ENCODE data around the gene GALK1.
A peak's percentile ranks its signal among the peaks of the same experiment; 100 is the strongest.
"Not testable (repeated sequence)": the region's sequence is repeated elsewhere in the genome, so short reads cannot be mapped to it uniquely, and the experiment has no call there.

Gene GALK1

DNA sequence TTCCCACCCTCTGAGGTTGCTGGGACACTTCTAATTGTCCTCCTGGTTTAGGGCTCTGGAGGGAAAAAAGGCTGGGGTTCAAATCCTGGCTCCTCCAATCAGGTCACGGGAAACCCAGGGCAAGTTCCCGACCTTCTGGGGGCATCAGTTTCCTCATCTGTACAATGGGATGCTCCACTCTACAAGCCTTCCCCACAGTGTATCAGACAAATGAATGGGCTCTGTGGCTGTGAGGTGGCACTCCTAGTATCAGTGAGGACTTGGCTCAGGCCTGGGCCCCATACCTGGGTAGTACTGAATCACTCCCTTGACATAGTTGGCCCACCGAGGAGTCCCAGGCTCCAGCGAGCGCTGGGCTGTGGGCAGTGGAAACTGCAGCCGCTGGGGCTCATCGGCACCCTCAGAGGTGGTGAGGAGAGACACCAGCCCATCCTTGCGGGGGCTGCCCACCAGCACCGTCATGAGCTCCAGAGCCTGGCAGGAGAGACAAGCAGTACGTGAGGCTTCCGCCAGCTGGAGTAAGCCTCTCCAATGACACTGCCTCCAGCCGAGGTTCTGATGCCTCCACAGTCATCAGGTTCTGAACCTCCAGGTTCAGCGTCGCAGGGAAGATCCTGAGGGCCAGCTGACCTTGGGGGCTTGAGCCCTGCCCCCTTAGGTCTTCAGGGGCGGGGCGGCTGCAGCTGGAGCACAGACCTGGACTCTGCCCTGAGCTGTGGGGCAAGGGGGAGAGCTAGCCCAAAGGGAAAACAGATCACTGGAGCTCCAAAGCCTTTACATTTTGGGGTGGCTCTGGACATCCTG, 1.2 kb downstream of the GALK1 start:
- DNase-seq, result no peak

DNA sequence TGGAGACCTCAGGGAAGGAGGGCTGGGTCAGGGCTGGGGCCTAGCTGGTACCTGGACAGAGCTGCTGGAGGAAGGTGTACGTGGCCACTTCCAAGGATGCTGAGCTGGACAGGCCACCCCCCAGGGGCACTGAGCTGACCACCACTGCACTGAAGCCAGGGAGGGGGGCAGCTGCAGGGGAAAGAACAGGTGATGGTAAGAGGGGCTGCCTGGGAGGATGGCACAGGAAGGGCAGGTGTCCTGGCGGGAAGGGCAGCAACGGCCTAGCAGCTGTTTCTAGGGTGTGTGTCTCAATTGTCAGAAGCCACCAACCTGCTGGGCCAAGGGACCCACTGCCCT, 1.8 kb downstream of the GALK1 start:
- DNase-seq, result no peak

DNA sequence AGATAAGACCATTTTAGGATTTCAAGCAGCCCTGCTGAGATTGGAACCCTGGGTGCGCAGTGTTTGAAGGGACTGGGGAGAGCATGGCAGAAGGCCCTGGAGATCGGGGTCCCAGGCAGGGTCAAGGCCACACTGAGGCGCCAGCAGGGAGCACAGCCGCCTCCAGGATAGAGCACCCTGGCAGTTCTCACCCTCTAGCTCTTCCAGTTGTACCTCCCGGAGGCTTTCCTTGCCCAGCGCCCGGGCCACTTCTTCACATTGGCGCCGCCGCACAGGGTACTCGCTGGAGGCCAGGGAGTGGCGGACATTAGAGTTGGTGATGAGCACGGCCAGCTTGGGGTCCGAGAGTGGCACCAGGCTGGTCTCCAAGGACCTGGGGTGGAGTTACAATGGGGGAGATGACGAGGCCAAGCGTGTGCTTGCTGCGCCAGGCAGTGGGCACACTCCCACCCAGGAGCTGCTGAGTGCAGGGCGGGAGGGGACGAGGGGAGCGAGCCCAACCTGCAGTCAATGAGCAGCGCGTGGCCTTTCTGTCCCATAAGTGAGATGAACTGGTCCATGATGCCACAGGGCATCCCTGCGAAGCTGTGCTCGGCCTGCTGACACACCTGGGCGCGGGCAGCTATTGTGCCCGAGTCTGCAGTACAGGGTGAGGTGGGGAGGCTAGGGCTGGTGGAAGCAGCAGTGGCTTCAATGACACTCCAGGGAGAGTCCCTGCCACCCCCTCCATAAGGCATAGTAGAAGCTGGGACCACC, 2.3 kb downstream of the GALK1 start:
- DNase-seq, result no peak

DNA sequence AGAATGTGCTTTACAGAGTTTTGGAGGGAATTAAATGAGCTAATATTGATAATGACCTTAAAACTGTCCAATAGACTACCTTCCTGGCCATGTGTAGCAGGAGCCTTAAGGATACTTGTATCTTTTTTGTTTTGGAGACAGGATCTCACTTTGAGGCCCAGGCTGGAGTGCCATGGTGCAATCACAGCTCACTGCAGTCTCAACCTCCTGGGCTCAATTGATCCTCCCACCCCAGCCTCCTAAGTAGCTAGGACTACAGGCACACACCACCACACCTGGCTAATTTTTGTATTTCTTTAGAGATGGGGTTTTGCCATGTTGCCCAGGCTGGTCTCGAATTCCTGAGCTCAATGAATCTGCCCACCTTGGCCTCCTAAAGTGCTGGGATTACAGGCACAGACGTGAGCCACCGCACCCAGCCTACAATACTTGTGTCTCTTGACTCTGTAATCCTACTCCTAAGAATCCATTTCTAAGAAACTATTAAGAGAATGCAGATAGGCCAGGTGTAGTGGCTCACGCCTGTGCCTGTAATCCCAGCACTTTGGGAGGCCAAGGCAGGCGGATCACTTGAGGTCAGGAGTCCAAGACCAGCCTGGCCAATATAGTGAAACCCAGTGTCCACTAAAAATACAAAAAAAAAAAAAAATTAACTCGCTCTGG, 4.9 kb downstream of the GALK1 start:
- not testable (repeated sequence) for DNase-seq

DNA sequence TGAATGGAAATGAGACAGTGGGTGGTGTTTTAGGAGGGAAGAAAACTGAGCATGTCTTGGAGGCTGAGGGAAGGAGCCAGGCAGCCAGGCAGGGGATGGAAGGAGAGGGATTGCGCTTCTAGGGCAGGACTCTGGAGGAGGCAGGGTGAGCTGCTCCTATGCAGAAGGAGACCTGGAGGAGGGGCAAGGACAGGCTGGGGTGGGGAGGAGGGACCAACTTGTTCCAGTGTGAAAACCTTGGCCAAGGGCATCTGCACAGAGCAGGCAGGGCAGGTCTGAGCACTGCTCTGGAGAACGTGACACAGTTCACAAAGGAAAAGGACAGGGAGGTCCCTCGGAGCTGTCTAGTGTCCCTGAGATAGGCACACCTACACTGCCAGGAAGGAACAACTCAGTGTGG, 5.5 kb downstream of the GALK1 start:
- DNase-seq, result no peak

DNA sequence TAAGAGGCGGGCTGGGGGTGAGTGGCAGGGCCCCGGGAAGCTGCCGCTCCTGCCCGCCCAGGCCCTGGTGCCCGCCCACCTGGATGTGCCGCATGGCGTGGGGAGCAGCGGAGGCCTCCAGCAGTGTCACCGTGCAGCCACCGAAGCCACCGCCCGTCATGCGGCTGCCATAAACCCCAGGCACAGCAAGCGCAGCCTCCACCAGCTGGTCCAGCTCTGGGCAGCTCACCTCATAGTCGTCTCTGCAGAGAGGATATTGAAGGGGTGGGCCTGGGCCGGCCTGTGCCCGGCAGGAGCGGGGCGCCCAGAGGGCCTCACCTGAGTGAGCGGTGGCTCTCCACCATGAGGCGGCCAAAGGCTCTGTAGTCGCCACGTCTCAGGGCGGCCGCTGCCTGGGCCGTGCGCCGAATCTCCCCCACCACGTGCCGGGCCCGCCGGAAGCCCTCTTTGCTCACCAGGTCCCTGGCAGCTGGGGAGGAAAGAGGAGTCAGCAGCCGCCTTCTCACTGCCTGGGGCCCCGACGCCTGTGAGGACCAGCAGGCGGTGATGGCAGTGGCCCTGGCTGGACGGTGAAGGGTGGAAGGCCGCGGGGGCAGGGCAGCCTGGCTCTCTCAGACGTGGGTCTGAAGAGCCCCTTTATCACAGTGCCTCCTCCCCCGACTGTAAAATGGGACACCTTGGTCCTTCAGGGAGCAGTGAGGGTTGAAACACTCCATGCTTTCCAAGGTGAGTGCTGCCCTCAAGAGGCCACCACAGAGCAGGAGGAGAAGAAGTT, 6.7 kb downstream of the GALK1 start:
- no peak for DNase-seq

DNA sequence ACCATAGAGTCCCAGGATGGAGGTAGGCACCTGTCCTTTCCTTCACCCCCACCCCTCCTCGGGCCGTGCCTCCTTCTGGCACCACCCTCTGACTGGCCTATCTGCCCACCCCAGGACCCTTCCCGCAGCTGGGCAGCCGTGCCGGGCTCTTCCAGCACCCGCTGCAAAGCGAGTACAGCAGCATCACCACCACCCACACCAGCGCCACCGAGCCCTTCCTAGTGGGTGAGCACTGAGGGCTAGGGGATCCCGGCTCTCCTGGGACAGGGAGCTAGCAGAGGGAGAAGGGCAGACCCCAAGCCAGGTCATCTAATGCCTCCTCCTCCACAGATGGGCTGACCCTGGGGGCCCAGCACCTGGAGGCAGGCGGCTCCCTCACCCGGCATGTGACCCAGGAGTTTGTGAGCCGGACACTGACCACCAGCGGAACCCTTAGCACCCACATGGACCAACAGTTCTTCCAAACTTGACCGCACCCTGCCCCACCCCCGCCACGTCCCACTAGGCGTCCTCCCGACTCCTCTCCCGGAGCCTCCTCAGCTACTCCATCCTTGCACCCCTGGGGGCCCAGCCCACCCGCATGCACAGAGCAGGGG, 7.8 kb downstream of the GALK1 start:
- no peak for DNase-seq

DNA sequence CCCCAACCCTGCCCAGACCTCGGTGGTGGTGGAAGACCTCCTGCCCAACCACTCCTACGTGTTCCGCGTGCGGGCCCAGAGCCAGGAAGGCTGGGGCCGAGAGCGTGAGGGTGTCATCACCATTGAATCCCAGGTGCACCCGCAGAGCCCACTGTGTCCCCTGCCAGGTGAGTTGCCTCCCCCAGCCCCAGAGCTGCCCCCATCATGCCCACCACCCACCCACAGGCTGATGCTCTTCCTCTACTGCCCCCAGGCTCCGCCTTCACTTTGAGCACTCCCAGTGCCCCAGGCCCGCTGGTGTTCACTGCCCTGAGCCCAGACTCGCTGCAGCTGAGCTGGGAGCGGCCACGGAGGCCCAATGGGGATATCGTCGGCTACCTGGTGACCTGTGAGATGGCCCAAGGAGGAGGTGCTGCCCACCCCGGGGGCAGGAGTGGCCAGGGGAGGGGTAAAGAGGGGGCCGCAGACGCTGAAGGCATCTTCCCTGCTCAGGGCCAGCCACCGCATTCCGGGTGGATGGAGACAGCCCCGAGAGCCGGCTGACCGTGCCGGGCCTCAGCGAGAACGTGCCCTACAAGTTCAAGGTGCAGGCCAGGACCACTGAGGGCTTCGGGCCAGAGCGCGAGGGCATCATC, 8.4 kb downstream of the GALK1 start:
- DNase-seq, result no peak

DNA sequence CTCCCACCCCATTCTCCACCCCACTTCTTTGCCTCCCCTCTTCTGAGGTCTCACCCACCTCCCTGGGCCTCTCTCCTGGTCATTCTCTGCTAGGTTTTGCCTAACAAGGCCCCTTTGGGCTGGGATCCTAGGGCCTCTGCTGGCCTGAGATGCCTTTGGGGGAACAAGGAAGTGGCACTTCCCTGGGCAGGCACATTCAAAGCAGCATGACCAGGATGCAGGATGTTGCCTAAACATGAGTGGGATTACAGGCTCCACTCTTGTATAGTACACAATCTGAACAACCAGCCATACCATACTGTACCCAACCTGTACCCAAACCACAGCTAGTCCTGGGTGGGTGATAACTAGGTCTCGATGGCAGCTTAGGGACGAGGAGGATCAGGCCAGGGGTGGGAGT, 9.0 kb downstream of the GALK1 start:
- no peak for DNase-seq

DNA sequence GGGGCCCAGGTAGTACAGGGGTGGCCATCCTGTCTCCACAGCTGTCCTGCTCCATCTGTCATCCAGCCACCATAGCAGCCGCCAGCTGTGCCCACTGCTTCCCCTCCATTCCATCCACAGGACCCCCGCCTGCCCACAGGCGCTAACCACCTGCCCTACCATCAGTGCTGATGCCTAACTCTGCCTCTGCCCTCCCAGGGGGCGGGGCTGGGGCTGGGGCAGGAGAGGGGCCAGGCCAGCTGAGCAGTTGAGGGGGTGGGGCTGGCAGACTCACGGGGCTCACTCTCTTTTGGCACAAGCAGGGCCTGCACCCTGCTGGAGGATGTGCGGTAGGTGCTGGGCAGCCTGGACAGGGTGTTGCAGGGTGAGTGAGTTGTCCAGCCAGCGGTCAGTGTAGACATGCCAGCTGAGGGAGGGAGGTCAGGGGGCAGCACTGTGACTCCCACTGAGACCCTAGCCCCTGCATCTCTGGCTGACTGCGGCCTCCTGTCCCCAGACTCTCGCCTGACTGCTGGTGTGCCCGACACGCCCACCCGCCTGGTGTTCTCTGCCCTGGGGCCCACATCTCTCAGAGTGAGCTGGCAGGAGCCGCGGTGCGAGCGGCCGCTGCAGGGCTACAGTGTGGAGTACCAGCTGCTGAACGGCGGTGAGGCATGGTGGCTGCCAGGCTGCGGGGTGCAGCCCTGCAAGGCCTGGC, 9.6 kb downstream of the GALK1 start:
- no peak for DNase-seq

DNA sequence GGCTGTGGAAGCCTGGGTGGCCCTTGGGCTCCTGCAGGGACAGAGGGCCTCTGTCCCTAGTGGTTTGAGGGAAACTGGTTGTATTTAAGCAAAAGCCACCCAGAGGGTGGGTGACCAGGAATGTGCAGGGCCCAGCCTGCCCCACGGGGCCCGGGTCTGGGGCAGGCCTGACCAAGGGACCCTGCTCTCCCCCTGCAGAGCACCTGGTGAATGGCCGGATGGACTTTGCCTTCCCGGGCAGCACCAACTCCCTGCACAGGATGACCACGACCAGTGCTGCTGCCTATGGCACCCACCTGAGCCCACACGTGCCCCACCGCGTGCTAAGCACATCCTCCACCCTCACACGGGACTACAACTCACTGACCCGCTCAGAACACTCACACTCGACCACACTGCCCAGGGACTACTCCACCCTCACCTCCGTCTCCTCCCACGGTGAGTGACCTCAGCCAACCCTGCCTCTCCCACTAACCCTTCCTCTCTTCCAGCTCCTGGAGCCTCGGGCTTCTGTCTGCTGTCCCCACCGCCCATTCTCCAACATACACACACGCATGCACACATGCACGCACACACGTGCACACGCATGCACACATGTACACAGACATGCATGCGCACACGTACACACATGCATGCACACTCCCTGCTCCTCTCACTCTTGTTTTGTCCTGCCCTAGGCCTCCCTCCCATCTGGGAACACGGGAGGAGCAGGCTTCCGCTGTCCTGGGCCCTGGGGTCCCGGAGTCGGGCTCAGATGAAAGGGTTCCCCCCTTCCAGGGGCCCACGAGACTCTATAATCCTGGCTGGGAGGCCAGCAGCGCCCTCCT, 10.4 kb downstream of the GALK1 start:
- DNase-seq, result no peak

DNA sequence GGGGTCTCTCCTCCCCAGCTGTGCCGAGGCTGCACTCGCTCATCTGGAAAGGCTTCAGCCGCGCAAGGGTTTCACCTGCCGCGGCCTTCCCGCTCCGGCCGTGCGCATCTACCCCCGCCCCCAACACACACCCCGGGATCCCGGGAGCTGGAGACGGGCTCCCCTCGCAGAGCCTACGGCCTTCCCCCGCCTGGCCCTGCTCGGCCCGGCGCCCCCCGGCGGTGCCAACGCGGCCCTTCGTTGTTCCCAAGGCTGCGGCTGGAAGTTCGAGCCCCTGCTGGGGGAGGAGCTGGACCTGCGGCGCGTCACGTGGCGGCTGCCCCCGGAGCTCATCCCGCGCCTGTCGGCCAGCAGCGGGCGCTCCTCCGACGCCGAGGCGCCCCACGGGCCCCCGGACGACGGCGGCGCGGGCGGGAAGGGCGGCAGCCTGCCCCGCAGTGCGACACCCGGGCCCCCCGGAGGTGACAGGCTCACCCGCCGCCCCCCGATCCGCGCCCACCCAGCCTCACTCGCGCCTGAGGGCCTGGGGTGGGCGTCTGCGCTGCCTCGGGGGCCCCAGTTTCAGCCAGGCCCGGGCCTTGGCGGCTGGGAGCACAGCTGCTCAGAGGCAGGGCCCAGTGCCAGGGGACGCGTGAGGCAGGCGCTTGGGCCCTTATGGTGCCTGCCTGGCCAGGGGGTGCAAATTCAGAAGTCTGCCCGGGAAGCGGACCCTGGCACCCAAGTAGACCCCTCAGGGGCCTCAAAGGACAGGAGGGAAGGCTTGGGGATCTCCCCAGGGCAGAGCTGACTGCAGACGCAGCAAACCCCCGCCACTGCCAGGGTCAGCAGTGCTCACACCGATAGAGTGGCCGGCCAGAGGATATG, 11.2 kb downstream of the GALK1 start:
- peak; percentile 77 for DNase-seq

DNA sequence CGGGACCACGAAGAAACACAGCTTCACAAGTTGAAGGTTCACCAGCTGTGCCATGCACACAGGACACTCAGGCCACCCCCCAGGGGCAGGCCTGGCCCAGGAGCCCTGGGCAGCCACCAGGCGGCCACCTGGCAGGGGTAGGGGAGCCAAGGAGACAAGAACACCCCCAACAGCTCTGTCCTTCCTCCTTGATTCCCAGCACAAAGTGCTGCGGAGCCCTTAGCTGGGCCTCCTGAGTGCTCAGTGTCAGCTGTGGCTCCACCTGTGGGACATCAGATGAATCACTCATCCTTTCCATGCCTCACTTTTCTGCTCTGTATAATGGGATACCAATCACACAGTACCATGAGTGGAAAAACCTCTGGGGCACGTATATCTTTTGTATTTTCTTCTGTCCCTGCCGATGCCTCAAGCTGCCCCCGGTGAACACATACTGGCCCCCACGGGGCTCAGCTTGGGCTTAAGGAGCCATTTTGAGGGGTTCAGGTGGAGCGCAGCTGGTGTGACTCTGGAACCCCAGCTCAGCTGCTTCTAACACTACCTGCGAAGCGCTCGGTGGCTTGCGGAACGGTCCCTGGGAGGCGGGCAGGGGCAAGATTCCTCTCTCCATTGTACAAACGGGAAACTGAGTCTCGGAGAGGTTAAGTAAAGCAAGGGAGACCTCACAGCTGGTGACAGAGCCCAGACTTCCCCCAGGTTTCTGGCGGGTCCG, 12.0 kb downstream of the GALK1 start:
- no peak for DNase-seq

DNA sequence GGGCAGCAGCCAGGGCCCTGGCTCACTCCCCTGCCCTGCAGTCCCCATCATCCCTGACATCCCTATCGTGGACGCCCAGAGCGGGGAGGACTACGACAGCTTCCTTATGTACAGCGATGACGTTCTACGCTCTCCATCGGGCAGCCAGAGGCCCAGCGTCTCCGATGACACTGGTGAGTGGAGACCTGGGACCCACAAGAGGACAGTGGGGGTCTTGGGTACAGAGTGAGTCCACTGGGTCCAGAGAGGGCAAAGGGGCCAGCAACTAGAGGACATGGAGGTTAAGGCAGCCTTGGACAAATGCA, 12.6 kb downstream of the GALK1 start:
- DNase-seq, result no peak

DNA sequence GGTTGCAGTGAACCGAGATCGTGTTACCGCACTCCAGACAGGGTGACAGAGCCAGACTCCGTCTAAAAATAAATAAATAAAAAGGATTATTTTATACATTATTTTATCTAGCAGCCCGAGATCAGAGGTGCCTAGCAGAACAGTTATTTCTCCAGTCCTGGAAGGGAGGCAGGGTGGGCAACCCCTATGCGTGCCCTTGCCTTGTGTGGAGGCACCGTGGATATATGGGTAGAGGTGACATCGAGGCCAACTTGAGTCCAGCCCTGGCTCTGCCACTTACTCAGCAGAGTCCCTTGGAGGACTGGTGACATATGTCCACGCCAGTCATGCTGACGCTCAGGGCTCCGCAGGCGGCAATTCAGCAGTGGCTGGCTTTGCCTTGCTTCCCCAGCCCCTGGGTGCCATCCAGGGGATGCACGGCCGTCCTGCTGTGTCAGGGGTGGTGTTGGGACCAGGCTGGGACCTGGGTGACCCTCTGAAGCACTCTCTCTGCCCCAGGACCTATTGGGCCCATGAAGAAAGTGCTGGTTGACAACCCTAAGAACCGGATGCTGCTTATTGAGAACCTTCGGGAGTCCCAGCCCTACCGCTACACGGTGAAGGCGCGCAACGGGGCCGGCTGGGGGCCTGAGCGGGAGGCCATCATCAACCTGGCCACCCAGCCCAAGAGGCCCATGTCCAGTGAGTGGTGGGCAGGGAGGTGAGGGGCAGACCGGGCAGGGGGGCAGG, 13.2 kb downstream of the GALK1 start:
- DNase-seq, result no peak

DNA sequence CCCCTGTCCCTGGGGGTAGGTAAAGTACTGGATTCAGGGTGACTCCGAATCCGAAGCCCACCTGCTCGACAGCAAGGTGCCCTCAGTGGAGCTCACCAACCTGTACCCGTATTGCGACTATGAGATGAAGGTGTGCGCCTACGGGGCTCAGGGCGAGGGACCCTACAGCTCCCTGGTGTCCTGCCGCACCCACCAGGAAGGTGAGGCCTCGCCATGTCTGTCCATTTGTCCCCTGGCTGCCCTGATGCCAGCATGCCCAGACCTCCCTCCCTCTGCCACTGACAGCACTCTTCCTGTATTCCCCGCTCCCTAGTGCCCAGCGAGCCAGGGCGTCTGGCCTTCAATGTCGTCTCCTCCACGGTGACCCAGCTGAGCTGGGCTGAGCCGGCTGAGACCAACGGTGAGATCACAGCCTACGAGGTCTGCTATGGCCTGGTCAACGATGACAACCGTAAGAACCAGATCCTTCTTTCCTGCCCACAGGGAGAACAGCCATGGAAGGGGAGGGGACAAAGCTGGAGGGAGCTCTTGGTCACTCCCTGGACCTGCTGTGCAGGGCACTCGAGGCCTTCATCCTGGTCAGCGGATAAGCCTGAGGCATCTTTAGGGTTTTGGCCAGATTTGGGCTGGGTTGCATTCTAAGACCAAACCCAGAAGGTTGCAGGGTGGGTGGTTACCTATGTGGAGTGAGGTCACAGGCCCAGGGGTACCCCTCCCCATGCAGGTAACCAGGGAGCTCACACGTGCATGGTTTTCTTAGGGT, 14.2 kb downstream of the GALK1 start:
- DNase-seq, result no peak

DNA sequence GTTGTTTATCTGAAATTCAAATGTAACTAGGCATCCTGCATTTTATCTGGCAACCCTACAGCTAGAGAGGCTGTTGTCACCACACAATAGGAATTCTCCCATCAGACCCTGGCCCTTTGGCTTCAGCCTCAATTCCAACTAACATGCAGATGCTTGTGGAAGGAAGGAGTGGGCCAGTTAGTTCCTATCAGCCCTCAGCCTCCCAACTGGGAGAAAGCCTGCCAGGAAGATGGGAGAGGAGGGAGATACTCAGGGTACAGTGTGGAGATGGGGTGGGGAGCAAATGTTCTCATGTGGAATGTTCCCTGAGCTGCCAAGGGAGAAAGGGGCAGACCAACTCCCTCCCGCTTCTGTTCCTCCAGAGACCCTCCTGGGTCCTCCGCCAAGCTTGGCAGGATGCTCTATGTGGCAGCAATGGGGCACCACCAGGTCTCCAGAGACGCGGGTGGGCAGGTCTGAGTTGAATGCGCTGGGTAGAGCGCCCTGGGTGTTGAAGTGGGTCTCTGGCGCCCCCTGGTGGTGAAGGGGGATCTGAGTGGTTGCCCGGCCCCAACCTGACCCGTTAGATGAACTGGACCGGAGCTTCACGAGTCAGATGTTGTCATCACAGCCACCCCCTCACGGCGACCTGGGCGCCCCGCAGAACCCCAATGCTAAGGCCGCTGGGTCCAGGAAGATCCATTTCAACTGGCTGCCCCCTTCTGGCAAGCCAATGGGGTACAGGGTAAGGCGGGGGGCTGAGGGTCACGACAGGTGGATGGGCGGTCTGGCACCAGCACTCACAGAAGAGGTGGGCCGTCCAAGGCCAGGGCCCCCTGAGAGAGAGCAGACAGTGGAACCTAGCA, 15.2 kb downstream of the GALK1 start:
- DNase-seq, result peak; percentile 87
